GM21619 (cell line): Measurements from ENCODE around the gene CEP68.
"Not testable (repeated sequence)": the region's sequence is repeated elsewhere in the genome, so short reads cannot be mapped to it uniquely, and the experiment has no call there.

Experiments used
- ATAC-seq: cut with Tn5 transposase; IDR thresholded peaks from one replicate; pipeline ENCODE4 v1.9.1; 2021; ENCODE audit not compliant: unreplicated experiment

The CEP68 gene

DNA sequence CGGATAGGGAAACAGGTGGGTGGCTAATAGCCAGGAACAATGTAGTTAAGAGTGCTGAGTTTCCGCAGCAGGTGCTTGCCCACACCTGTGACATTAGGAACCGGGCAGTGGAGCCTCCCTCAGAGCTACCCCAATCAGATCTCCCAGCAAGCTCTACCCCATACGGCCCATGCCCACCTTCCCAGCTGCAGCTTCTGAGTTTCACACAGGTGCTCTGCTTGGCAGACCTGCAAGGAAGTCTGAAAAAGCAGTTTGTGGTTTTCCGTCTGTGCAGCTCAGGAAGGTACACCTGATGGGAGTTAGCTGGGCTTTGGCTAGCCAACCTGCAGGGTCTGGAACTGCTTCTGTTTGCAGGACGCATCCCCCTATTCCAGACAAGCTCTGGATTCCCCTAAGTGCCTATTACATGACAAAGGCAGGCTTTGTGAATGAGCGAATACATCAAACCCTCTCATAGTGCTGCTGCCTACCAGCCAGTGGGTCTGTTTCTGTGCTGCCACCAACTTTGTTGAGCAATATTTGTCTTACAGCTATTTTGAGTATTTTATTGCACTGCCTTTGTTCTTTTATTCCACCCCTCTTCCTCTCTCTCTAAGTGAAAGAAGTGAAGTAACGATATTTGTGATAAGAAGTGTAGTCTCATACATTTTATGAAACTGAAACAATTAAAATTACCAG is 24.7 kb upstream of the CEP68 start:
- ATAC-seq, result no peak

DNA sequence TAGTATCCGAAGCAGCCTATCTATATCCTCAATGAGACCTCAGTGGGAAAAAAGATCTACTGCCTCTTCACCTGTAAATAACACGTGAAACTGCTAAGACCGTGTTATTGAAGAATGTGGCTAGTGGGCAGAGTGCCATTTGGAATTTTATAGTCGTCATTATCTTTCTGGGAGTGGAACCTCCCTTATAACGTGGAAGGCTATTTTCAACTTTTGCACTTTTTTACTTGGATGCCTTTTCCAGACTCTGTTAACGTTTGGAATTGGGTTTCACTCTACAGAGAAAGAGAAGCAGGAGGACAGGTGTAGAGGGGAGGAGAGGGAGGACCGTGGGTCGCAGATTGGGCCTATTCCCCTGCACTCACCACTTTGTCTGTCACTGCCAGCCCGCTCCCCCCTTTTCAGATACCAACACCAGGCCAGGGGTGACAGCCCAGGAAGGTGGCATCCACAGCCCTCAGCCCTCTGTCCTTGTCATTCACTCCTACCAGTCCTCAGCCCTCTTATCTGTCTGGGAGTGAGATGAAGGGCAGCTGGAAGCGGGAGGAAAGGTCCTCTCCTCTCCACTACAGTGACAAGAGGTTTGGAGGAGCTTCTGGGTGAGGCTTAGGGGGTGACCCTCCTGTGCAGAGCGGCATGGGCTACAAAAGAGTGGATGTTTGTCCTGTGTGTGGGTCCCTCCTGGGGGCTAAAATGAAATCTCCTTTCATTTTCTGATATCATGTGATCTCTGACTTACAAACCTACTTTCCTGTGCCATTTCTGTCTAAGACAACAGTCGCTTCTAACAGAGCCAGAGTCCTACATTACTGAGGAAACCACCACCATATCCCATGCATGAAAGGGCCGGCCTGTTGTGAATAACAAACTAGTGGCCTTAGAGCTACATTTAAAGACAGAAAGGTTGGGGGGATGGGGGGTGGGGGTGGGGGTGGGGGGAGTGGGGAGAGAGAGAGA is 23.9 kb upstream of the CEP68 start:
- no peak for ATAC-seq

DNA sequence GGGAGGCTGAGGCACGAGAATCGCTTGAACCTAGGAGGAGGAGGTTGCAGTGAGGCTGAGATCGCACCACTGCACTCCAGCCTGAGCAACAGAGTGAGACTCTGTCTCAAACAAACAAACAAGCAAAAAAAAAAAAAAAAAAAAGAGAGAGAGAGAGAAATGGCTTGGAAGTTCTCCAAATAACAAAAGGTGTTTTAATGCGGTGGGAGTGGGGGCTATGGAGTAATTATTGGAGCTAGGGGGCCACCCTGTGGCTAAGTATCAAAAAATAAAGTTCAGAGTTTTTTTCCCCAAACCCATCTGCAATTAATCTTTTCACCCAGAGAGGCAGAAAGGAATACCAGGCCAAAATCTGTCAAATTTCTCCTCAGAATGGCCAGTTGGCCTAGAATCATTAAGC is 23.0 kb upstream of the CEP68 start:
- no peak for ATAC-seq

DNA sequence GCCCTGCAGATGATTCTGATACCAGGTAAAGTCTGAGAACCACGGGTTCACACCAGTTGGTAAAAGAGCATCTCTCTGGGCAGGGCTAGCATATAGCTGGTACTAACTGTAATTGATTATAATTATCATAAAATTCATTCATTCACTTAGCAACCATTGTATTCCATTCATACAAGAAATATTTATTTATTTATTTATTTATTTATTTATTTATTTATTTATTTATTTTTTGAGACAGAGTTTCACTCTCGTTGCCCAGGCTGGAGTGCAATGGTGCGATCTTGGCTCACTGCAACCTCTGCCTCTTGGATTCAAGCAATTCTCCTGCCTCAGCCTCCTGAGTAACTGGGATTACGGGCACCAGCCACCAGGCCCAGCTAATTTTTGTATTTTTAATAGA is 22.5 kb upstream of the CEP68 start:
- not testable (repeated sequence) for ATAC-seq

DNA sequence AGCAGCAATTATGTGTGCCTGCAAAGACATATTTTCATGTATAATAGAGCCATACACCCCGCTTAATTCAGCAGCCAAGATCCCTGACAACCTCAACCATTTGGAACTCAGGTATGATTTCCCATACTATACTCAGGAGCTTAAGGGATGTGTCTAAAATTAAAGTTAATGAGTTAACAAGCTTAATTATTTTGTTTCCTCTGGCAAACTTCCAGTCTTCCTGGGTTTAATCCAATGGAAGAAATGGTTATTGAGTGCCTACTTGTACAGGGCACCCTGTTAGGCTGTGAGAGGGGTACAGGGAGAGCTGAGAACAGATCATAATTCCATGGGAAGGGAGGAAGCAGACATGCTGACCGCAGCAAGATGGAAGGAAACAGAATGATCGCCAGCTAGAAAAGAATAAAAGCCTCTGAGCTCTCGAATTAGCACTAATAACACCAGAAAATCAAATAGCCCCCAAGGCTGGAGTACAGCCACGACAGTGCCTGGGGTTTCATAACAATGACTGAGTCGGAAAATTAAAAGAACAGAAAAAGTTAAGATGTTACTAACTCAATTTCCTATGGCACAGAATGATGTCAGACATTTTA is 20.8 kb upstream of the CEP68 start:
- no peak for ATAC-seq

DNA sequence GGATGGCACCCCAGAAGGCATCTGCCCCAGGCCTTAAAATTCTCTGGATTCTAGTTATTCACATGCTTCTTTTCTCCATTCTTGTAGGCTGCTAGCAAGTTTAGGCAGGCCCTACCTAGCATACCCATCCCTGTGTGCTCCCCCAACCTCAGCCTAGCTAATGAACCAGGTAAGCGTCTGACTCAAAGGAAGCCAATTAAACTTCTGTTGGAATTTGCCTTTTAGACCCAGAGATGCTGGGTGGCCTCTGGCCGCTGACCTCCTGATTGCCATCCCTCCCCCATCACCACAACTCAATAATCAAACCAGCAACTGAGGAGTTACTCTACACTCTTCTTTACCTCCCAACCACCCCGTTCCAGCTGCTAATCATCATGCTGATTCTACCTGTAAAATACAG is 19.0 kb upstream of the CEP68 start:
- no peak for ATAC-seq

DNA sequence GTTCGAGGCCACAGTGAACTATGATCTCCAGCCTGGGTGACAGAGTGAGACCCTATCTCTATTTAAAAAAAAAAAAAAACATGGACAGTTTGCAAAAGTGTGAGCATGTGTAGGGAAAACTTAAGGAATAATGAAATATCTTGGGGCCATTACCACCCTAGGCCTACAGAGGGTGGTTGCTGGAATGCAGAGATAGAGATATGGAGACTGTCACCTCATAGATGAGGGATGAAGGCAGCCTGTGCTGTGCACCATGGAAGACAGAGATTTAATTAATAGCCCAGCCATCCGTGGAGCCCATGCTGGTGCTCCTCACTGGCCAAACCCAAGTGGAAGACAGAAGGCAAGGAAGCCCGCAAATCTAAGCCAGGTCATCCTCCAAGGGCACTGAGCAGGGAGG is 16.6 kb upstream of the CEP68 start:
- no peak for ATAC-seq

DNA sequence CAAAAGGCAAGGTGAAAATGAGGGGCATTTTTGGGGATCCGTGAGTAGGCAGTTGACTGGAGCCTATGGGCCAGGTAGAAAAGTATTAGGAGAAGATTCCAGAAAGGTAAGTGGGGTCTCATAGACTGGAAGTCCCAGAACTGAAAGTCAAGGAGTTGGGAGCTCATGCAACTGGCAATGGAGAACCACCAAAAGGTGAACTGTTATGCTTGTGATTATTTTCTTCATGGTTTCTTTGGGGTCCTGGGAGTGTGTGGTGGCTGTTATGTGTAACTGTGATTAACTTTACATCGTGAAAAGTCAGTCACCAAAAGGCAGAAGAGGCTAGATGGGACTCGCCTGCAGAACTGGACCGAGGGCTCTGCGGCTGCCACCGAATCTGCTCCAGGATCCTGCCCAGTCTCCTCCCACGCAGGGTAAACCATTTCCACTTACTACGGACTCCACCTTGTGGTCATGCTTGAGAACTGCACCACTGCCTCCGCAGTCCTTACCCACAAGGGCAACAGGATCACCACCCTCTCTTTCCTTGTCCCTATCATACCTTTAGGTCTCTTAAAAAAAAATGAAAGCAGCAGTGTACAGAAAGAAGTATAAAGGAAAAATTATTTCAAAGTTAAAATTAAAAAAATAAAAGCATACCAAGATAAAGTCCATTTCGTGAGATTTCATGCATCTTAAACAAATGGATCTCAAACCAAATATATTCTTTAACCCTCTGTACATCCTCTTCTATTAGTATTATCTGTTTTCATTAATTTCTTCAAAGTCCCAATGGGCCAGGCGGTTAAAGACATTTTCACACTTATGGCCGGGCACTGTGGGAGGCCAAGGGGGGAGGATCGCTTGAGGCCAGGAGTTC is 15.6 kb upstream of the CEP68 start:
- ATAC-seq, result peak; percentile 94

DNA sequence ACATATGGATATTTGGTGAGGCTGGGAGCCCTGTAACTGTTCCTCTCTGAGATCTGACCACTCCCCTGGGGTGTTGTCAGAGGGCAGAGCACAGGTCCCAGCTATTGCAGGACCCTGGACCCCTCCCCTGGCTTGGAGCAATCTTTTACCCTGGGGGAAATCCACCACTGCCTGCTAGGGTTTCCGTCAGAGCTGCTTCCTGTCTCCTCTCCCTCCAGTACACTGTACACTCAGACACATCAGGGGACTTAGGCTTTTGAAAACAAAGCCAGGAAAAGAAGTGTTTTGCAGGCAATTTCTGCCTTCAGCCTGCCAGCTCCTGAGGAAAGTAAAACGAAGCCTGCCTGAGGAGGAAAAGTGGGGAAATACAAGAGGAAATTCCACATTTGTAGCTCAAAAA is 13.2 kb upstream of the CEP68 start:
- no peak for ATAC-seq

DNA sequence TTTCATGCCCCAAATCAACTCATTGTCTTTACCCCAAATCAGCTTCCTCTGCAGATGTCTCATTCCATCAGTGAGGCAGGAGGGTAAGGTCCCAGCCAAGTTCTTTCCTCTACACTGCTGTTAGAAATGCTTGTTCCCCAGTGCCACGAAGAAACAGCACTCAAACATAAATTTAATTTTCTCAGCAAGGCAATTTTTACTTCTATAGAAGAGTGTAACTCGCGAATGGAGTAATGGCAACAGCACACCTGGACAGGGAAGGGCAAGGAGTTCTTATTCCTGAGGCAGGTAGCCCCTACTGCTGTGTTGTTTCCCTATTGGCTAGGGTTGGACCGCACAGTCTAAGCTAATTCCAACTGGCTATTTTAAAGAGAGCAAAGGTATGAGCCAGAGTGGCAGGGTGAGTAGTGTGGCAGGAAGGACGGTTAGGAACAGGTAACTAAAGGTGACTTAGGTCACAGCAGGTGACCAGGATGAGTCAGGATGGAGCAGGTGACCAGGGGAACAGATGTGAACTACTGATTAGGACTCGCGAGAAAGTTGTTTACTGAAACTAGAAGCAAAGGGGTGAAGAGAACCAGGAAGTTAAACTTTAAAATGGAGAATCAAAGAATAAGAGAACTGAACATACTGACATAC is 12.0 kb upstream of the CEP68 start:
- ATAC-seq, result no peak

DNA sequence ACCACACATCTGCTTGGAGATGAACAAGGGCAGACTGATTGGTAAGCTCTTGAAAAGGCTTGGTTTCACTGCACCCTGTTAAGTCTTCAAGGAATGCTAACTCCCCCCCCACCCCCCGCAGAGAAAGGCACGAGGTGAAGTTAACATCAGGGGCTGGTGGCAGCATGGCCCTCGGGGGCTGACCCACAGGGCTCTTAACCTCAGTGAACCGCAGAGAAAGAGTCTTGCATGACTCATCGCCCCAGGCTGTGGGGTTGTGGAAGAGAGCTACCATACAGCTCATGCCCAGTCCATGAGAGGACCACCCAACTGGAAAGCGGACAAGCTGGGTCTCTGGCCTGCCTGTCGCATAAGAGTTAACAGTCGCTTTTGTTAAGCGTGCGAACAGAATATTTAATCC is 10.6 kb upstream of the CEP68 start:
- no peak for ATAC-seq

DNA sequence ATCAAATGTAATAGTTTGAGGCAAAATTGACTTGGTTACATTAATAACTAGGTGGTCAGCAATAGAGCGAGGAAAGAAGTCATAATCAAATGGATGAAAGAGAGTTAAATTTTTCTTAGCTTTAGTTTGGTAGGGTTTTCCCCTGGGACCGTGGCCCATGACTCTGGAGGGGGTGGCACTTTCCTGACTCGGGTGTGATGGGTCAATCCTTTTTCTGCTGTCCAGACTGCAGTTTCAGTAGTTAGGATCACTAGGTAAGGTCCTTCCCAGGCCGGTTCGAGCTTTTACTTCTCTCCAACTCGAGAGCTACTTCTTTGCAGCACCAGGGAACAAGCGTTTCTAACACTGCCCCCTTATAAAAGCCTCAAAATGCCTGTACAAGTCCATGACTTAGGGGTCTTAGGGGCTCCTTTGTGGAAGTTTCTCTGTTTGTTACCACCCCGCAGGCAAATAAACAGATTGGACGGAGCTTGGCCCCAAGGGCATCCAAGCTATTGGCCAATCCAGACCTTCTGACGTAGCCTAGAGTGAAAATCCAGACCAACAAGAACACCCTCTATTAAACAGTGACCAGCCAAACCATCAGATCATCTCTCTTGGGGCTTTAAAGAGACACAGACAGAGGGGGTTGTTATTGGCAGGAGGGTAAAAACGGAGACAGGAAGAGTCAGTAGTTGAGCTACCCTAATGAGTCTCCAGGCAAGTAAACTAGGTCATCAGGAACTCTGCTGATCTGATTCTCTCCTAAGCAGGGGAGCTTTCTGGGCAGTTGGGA is 9.4 kb upstream of the CEP68 start:
- ATAC-seq, result no peak

DNA sequence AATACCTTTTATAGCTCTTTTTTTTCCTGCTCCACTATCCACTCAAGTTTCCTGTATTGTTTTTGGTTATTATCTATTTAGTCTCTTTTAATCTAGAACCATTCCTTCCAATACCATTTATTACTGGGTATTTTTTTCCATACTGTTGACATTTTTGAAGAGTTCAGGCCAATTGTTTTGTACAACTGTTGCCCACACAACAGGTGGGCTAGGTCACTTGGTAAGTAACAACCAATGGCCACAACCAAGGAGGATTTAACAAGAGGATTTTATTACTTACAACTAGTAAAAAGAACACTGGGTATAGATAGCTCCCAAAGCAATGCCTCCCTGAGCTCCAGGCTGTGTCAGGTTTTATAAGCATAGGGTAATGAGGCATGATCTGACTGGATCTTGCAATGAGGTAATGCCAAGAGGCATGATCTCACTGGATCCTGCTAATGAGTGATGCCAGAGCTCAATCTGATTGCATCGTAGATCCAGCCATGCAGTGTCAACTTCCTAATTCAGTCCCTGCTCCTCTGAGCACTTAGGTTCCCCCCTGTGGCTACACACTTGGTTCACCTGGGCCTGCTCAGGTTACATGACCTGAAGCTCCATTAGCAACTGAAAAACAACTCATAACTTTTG is 7.1 kb upstream of the CEP68 start:
- no peak for ATAC-seq

DNA sequence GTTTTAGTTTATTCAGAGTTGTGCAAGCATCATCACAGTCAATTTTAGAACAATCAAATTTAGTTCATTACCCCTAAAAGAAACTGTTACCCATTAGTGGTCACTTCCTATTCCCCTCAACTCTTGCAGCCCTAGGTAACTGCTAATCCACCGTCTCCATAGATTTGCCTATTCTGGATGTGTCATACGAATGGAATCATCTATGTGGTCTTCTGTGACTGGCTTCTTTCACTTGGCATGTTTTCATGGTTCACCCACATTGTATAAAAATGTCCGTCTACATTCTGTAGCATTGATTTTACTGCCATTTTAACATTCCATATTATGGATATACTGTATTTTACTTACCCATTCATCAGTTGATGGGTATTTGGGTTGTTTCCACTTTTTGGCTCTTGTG is 5.3 kb upstream of the CEP68 start:
- no peak for ATAC-seq

DNA sequence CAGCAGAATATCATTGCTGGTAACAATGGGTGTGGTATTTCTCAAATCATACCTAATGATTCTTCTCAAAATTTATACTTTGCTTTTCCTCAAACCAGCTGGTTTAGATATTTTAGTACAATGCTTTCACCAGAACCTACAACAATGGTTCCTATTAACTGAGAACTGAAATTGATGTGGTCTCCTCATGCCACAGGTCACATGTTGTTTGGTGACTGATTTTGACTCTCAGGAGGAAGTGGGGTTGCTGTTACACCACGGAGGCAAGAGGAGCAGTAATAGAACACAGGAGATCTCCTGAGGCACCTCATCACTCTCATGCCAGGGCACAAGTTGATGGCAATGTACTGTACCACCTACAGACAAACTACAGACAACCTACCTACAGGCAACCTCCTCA is 3.0 kb upstream of the CEP68 start:
- ATAC-seq, result peak; percentile 54

DNA sequence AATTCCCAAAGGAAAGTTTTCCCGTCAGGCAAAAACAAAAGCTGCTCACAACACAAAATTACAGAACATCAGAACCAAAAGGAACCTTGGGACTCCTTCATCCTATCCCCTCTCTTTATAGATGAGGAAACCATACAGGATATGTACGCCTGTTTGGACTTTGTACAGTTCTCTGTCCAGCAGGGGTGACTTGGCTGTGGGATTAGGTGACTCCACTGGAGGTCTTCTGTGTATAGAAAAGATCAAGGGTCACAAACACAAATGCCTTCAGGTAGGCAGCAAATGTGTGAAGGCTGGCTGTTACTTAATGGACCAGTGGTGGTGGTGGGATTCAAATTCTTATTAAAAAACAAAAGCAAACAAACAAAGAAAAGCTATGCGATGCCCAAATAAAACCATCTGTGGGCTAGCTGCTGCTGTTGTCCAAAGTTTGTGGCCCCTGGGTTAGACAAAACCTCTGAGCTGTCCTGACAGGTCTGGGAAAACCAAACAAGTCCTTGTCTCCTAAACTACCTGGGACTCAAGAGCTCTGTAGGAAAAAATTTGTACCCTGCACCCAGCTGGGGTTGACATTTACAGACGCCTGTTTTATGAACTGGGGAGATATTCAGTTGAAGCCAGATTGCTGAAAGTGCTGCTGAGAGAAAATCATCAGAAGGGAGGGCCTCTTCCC is 1.3 kb upstream of the CEP68 start:
- no peak for ATAC-seq

DNA sequence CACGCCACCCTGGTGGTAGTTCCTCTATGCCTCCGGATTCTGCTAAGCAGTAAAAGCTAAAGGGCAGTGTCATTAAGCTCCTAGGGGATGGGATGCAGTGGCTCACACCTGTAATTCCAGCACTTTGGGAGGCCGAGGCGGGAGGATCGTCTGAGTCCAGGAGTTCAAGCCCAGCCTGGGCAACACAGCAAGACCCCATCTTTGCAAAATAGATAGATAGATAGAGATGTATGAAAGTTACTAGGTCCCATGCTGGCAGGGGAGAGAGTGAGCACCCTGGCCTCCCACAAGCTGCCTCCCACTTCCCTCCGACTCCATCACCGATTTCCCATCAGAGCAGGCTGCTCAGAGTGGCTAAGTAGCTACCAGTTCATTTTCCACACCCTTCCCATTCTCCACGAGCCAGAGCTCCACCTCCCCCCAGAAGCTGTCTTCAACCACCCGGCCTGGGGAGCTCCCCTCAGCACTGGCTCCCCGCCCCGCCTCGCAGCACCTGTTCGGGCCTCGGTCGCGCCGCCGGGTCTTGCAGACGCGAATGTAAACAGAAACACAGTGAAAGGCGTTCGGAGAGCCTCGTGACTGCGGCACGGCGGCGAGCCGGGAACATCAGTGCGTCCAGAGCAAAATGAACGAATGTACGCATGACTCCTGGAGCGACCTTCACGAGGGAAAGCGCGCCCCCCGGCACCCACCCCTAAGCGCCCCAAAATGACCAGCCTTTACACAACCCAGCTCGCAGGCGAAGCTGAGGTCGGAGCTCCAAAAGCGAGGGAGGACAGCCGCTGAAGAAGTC is 598 bp upstream of the CEP68 start:
- peak; percentile 26 for ATAC-seq

DNA sequence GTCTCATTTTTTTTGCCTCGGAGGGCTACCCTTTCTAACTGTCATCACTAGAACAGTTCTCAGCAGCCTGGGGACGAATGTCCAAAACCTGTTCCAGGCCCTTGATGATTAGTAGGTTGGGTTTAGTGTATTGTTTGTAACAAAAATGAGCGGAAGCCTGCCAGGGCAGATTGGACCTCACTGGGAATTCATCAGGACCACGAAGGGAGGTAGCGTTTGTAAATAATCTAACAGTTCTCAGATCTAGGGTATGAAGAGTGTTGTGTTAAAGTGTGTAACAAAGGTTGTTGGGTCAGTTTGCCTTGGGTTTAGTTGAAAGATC is 799 bp downstream of the CEP68 start:
- ATAC-seq, result no peak
